SU-DHL-6 (cell line): ENCODE results near the gene FHOD3.

Experiments used
- H2AFZ ChIP-seq: fragments of 200-600 bp; sonication (generic); 2 replicates; pipeline ENCODE4 v1.6.1; 2014; ENCODE audit warnings: low read depth, mild to moderate bottlenecking, moderate library complexity, mixed read lengths, antibody characterized with exemption, low read length; ENCODE audit not compliant: severe bottlenecking
- H3F3A ChIP-seq: fragments of 200-600 bp; shearing (Covaris generic); 2 replicates; pipeline ENCODE4 v1.6.0; 2016; ENCODE audit warnings: antibody characterized with exemption, mild to moderate bottlenecking; ENCODE audit not compliant: insufficient read depth
- H3K27ac ChIP-seq: fragments of 200-600 bp; sonication (generic); 2 replicates; pipeline ENCODE4 v1.5.1; 2016; ENCODE audit warnings: low read depth, mild to moderate bottlenecking, low read length, moderate library complexity, mixed read lengths
- H3K27me3 ChIP-seq: fragments of 200-600 bp; sonication (generic), shearing (Covaris generic); 2 replicates; pipeline ENCODE4 v1.6.0; 2014; ENCODE audit warnings: mild to moderate bottlenecking, low read length
- H3K36me3 ChIP-seq: fragments of 200-600 bp; sonication (generic); 2 replicates; pipeline ENCODE4 v1.6.1; 2014; ENCODE audit warnings: mild to moderate bottlenecking, low read length, mixed read lengths
- H3K4me2 ChIP-seq: fragments of 300-600, 200-600 bp; shearing (Covaris generic), sonication (generic); 2 replicates; pipeline ENCODE4 v1.6.0; 2014; ENCODE audit warnings: low read length, low read depth, mild to moderate bottlenecking; ENCODE audit not compliant: poor library complexity, severe bottlenecking
- H3K4me3 ChIP-seq: fragments of 200-600 bp; sonication (generic); 2 replicates; pipeline ENCODE4 v1.5.1; 2014; ENCODE audit warnings: antibody characterized with exemption, low read length, mild to moderate bottlenecking, mixed read lengths; ENCODE audit not compliant: insufficient read depth, poor library complexity, severe bottlenecking
- H3K79me2 ChIP-seq: fragments of 200-600 bp; sonication (generic); 2 replicates; pipeline ENCODE4 v1.6.1; 2014; ENCODE audit warnings: mild to moderate bottlenecking, low read length, moderate library complexity; ENCODE audit not compliant: insufficient read depth
- H3K9ac ChIP-seq: fragments of 200-600 bp; sonication (generic); 2 replicates; pipeline ENCODE4 v1.7.0; 2014; ENCODE audit warnings: mild to moderate bottlenecking, low read length
- H3K9me2 ChIP-seq: fragments of 200-600 bp; sonication (generic); replicated peaks from 2 replicates; pipeline ENCODE4 v1.6.1; 2014; ENCODE audit warnings: low read length; ENCODE audit not compliant: insufficient read depth
- H3K9me3 ChIP-seq: fragments of 200-600 bp; sonication (generic); 2 replicates; pipeline ENCODE4 v1.6.1; 2014; ENCODE audit warnings: low read length, mixed read lengths; ENCODE audit not compliant: insufficient read depth
- H4K20me1 ChIP-seq: fragments of 200-600 bp; sonication (generic); 2 replicates; pipeline ENCODE4 v1.6.1; 2014; ENCODE audit warnings: low read depth, mild to moderate bottlenecking, antibody characterized with exemption, low read length, moderate library complexity, mixed read lengths
- CTCF ChIP-seq: fragments of 200-600 bp; sonication (generic); IDR thresholded peaks from one replicate; pipeline ENCODE4 v1.5.1; 2017; ENCODE audit warnings: antibody characterized with exemption, mild to moderate bottlenecking, low read length, moderate library complexity; ENCODE audit not compliant: insufficient read depth, poor library complexity, severe bottlenecking
- EZH2phosphoT487 ChIP-seq: fragments of 200-600 bp; sonication (generic), shearing (Covaris generic); conservative IDR thresholded peaks from 2 replicates; pipeline ENCODE4 v1.6.1; 2018; ENCODE audit warnings: mild to moderate bottlenecking, antibody characterized with exemption, low read length, moderate library complexity, mixed read lengths

The FHOD3 gene

GRCh38 chr18:36284268-36284667 lies 13.2 kb upstream of the FHOD3 start:
- Histone ChIP-seq H3K27ac (no peak overlapping the region), H3K9me2 (no peaks in the 10 kb centered on the region), H3K79me2 (no peaks in the 10 kb centered on the region), H3K27me3 (no peaks in the 10 kb centered on the region), H2AFZ (no peak overlapping the region), H3K9ac (no peak overlapping the region), H3K4me2 (no peak overlapping the region), H3K36me3 (no peaks in the 10 kb centered on the region), H3F3A (no peaks in the 10 kb centered on the region), H3K9me3 (no peaks in the 10 kb centered on the region), H3K4me3 (no peak overlapping the region), H4K20me1 (no peaks in the 10 kb centered on the region)
- no peak for TF ChIP-seq CTCF
- TF ChIP-seq EZH2phosphoT487, result no peak

- Histone ChIP-seq H3K4me2 (no peak overlapping the region), H3K36me3 (no peaks in the 10 kb centered on the region), H3K9me2 (no peaks in the 10 kb centered on the region), H3K4me3 (no peak overlapping the region), H3K27me3 (no peaks in the 10 kb centered on the region), H3K9me3 (no peaks in the 10 kb centered on the region), H3F3A (no peaks in the 10 kb centered on the region), H4K20me1 (no peaks in the 10 kb centered on the region), H3K27ac (no peak overlapping the region), H2AFZ (no peak overlapping the region), H3K79me2 (no peaks in the 10 kb centered on the region), H3K9ac (no peak overlapping the region)
- TF ChIP-seq EZH2phosphoT487, result no peak
- TF ChIP-seq CTCF, result peak; percentile 89
These were observed 12.7 kb upstream of the FHOD3 start for GRCh38 chr18:36284671-36285295.

GRCh38 chr18:36287653-36288052 lies 9.9 kb upstream of the FHOD3 start:
- Histone ChIP-seq H3K9ac (no peak overlapping the region), H4K20me1 (no peaks in the 10 kb centered on the region), H3K79me2 (no peaks in the 10 kb centered on the region), H3K4me3 (no peak overlapping the region), H3K9me2 (no peaks in the 10 kb centered on the region), H2AFZ (no peak overlapping the region), H3K27ac (no peak overlapping the region), H3K27me3 (no peaks in the 10 kb centered on the region), H3K4me2 (no peak overlapping the region), H3K36me3 (no peaks in the 10 kb centered on the region), H3F3A (no peaks in the 10 kb centered on the region), H3K9me3 (no peaks in the 10 kb centered on the region)
- TF ChIP-seq EZH2phosphoT487 (no peak), CTCF (no peak)
